Measurements from ENCODE around the gene SNX24. TPM values are rescaled to one million over a fixed set of nuclear protein-coding genes. Genes with fewer than 3 reads are reported as not detected.
A peak's percentile ranks its signal among the peaks of the same experiment; 100 is the strongest.

SNX24 gene
- total RNA-seq, 6 experiments from 2014 or later = 6.2 to 23.7 (median 12.5) TPM

GRCh38 chr5:123028222-123028621 is 182.8 kb downstream of the SNX24 start:
- no peak for ATAC-seq
- WGBS (ENCODE audit: insufficient coverage, low coverage, low lambda C conversion rate, missing lambda C conversion rate) = 70% methylated on average over 9 of the region's 9 CpGs
- no peaks in the 10 kb centered on the region for H3K27me3 ChIP-seq
- H3K36me3 ChIP-seq = peaks cover 0 to 16% (median 1%) of the 10 kb centered on the region in 4 donors
- TF ChIP-seq POLR2A (IDR thresholded peaks at IDR 0.05) (no peak), CTCF (IDR thresholded peaks at IDR 0.05) (no peak)
- H3K4me1 ChIP-seq = no peaks in the 10 kb centered on the region
- no peak overlapping the region for H3K27ac ChIP-seq
- no peaks in the 10 kb centered on the region for H3K9me3 ChIP-seq
- DNase-seq = no peak
- H3K4me3 ChIP-seq = no peak overlapping the region
- intact Hi-C loops (cut with DNase I) = no loop called here

GRCh38 chr5:123033157-123033671 is 187.8 kb downstream of the SNX24 start:
- intact Hi-C loops (cut with DNase I) = no loop called here
- WGBS (ENCODE audit: insufficient coverage, low coverage, low lambda C conversion rate, missing lambda C conversion rate) = 83% methylated on average over 5 of the region's 6 CpGs
- Histone ChIP-seq H3K4me1 (peaks cover 0 to 12% (median 2%) of the 10 kb centered on the region in 4 donors), H3K27ac (no peak overlapping the region), H3K9me3 (no peaks in the 10 kb centered on the region), H3K27me3 (no peaks in the 10 kb centered on the region), H3K36me3 (peaks cover 0 to 8% (median 1%) of the 10 kb centered on the region in 4 donors), H3K4me3 (no peak overlapping the region)
- DNase-seq (no peak), ATAC-seq (no peak)
- TF ChIP-seq POLR2A (IDR thresholded peaks at IDR 0.05) = no peak
- TF ChIP-seq CTCF (IDR thresholded peaks at IDR 0.05) = no peak

- Histone ChIP-seq H3K36me3 (no peaks in the 10 kb centered on the region), H3K4me3 (peak overlapping the region; percentile 80 to 83 (median 80)), H3K27ac (peak overlapping the region; percentile 72 to 88 (median 74)), H3K9me3 (no peaks in the 10 kb centered on the region), H3K4me1 (peaks cover 0 to 12% (median 2%) of the 10 kb centered on the region in 4 donors), H3K27me3 (no peaks in the 10 kb centered on the region)
- TF ChIP-seq CTCF (IDR thresholded peaks at IDR 0.05) (no peak), POLR2A (IDR thresholded peaks at IDR 0.05) (no peak)
- intact Hi-C loops (cut with DNase I) = no loop called here
- 3% methylated on average over 23 of the region's 27 CpGs for WGBS (ENCODE audit: insufficient coverage, low coverage, low lambda C conversion rate, missing lambda C conversion rate)
- DNase-seq (peak; percentile 52 to 60 (median 57)), ATAC-seq (peak in 1 of 4 donors; percentile 36)
Measured at GRCh38 chr5:123035360-123035917, 190.0 kb downstream of the SNX24 start.

GRCh38 chr5:123035918-123036390 is 190.5 kb downstream of the SNX24 start:
- intact Hi-C loops (cut with DNase I) = no loop called here
- H3K36me3 ChIP-seq = no peaks in the 10 kb centered on the region
- peak; percentile 49 to 63 (median 58) for ATAC-seq
- DNase-seq = peak in 2 of 3 donors; percentile 77
- H3K4me3 ChIP-seq = peak overlapping the region; percentile 80 to 83 (median 80)
- peak overlapping the region; percentile 72 to 88 (median 74) for H3K27ac ChIP-seq
- H3K9me3 ChIP-seq = no peaks in the 10 kb centered on the region
- 0% methylated on average over 12 of the region's 40 CpGs for WGBS (ENCODE audit: insufficient coverage, low coverage, low lambda C conversion rate, missing lambda C conversion rate)
- no peaks in the 10 kb centered on the region for H3K27me3 ChIP-seq
- H3K4me1 ChIP-seq = peaks cover 0 to 12% (median 2%) of the 10 kb centered on the region in 4 donors
- TF ChIP-seq CTCF (IDR thresholded peaks at IDR 0.05) = no peak
- no peak for TF ChIP-seq POLR2A (IDR thresholded peaks at IDR 0.05)

Measured in right lobe of liver (tissue), 6 donors.